Fibroblast of the aortic adventitia (primary cell): ENCODE measurements around the gene TPGS2. TPM values are rescaled to one million over a fixed set of nuclear protein-coding genes. Genes with fewer than 3 reads are reported as not detected.
A peak's percentile ranks its signal among the peaks of the same experiment; 100 is the strongest.
"Not testable (repeated sequence)": the region's sequence is repeated elsewhere in the genome, so short reads cannot be mapped to it uniquely, and the experiment has no call there.

ENCODE experiments used
- DNase-seq: peaks from one replicate; pipeline ENCODE4 v3.0.0-alpha.2; 2010; ENCODE audit warnings: low read depth
- H3K4me3 ChIP-seq: 2 replicates; pipeline ENCODE4 v1.5.1; 2011; ENCODE audit warnings: low read depth, mild to moderate bottlenecking, control low read depth, low read length, moderate library complexity
- total RNA-seq: library from RNA; depleted of rRNA; stranded (reverse); fragments of >200 nt; gene quantifications from 2 replicates; pipeline ENCODE4 v1.2.3, GENCODE V29; 2012; ENCODE audit warnings: low replicate concordance
- TF ChIP-seq, protein P1 (sequence below): IDR thresholded peaks from 2 replicates; pipeline ENCODE4 v1.5.1; 2011; ENCODE audit warnings: mild to moderate bottlenecking, low read length, control low read depth, inconsistent platforms; ENCODE audit not compliant: insufficient read depth

TPGS2 gene
- total RNA-seq, 1 donor: 115 TPM

DNA sequence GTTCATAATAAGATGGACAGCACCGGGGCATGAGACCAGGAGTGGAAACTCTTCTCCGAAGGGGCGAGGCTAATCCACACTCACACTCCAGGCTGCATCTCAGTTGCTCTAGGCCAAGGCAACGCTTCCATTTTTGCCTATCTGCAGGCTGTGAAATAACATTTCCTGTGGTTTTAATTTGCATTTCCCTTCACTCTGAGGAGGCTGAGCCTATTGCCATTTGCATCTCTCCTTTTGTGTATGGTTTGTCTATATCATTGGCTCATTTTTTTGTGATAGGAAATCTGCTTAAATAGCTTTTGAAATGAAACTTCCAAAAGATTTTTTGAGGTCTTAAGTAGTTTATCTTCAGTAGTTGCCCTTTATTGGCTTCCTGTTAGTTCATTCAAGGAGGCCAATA is 57.6 kb downstream of the TPGS2 start:
- DNase-seq: no peak
- H3K4me3 ChIP-seq: no peak overlapping the region
- TF ChIP-seq, protein P1, sequence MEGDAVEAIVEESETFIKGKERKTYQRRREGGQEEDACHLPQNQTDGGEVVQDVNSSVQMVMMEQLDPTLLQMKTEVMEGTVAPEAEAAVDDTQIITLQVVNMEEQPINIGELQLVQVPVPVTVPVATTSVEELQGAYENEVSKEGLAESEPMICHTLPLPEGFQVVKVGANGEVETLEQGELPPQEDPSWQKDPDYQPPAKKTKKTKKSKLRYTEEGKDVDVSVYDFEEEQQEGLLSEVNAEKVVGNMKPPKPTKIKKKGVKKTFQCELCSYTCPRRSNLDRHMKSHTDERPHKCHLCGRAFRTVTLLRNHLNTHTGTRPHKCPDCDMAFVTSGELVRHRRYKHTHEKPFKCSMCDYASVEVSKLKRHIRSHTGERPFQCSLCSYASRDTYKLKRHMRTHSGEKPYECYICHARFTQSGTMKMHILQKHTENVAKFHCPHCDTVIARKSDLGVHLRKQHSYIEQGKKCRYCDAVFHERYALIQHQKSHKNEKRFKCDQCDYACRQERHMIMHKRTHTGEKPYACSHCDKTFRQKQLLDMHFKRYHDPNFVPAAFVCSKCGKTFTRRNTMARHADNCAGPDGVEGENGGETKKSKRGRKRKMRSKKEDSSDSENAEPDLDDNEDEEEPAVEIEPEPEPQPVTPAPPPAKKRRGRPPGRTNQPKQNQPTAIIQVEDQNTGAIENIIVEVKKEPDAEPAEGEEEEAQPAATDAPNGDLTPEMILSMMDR: no peak

DNA sequence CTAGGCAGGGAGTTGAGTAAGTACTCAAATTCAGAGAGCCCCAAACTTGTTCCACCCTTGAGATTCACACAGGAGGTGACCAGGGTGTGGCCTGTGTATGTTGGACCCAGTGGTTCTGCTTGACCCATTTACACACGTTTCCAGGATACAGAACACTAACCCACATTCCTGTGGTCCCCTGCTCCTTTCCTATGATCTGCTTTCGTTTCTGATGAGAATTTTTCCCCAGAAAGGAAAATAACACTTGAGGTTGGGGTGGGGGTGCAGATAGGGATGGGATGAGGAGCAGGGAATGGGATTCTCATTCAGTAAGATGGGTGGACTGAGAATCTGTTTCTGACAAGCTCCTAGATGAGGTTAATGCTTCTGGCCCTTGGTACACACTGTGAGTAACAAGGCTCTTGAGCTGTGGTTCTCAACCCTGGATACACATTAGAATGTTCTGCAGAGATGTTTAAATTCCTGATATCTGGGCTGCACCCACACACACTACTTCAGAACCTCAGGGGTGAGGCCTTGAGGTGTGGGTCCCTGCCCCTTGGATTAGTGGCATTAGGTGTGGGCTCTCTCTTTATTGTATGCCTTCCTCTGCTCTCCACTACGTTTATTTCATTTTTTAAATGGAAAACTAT is 58.4 kb downstream of the TPGS2 start:
- TF ChIP-seq, protein P1: no peak
- peak; percentile 16 for DNase-seq
- H3K4me3 ChIP-seq: no peak overlapping the region

DNA sequence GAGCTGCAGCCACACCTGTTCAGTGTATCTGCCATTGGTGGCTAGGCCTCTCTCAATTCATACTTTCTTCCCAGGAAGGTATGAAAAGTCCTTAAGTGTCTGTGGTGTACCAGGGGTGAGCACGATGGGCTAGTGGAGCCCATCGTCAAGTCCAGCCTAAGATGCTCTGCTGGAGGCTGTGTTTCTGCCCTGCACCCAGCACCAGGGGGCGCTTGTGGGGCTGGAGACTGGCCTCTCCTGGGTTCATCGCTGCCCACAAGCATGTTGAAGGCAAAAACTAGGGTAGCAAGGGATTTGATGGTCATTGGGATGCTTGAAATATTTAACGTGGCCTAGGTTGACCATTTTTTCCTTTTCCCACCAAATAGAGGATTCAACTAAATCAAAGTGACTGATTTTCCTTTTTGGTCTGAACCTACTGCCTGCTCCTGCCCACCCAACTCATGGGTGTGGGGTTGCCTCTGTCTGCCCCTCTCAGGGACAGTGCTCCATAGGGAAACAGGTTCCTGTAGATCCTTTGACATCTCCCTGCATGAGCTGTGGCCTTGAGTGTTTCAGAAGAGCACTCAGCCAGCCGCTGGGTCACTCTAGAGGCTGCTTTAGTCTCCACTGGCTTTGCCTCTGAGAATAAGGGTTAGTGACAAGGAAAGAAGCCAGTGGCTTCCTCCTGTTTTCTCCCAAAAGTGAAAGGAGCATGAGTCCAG is 59.0 kb downstream of the TPGS2 start:
- no peak for DNase-seq
- no peak overlapping the region for H3K4me3 ChIP-seq
- TF ChIP-seq, protein P1: peak; percentile 26

DNA sequence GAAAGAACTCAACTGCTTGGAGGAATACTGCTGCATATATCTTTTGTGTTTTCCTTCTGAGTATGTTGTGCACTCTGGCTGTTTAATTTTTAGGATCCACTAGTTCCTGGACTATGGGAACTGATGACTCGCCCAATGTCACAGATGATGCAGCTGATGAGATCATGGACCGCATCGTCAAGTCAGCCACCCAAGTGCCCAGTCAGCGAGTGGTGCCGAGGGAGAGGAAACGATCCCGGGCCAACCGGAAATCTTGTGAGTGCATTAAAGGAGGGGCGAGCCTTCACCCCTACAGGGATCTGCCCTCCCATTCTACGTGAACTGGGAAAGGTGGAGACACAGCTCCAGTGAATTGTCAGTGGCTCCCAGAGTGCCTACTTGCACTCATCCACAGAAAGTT is 59.6 kb downstream of the TPGS2 start:
- peak; percentile 27 for DNase-seq
- TF ChIP-seq, protein P1: no peak
- H3K4me3 ChIP-seq: no peak overlapping the region

DNA sequence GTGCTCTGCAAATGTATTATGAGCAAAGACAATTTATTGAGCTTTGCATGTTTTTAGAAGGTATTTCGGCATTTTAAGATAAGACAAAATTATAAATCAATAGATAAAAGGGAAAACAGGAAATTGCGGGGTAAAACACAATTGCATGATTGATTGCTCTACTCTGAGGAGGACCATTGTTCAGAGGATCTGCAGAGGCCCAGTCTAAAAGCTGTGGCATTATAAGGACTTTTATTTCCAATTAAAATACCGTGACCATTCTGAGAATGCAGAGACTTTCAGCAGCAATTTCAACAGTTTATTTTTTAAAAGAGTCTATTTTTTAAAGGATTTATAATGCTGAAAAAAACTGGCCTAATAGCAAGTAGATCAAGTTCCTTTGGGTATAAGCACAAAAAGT is 62.0 kb downstream of the TPGS2 start:
- no peak overlapping the region for H3K4me3 ChIP-seq
- TF ChIP-seq, protein P1: no peak
- peak; percentile 28 for DNase-seq

DNA sequence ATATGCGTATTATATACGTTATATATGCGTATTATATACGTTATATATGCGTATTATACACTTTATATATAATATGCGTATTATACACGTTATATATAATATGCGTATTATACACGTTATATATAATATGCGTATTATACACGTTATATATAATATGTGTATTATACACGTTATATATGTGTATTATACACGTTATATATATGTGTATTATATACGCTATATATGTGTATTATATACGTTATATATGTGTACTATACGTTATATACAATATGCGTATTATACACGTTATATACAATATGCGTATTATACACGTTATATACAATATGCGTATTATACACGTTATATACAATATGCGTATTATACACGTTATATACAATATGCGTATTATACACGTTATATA is 65.8 kb downstream of the TPGS2 start:
- not testable (repeated sequence) for H3K4me3 ChIP-seq, DNase-seq

DNA sequence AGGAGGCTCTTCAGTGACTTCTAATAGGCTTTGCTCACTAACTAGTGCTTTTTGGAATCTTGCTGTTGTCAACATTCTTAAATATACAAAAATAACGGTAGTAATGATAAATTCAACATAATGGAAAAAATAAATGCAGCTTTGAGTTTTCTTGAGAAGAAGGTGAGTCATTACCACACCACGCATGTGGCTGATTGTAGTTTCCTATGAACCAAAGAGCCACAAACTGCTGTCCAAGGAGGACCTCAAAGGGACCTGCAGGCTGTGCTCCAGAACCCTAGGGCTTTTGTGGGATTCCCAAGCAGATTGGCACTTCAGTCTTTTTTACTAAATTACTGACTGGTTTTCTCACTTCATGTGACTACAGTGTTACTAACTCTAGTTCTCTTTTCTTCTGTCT is 66.7 kb downstream of the TPGS2 start:
- TF ChIP-seq, protein P1: no peak
- H3K4me3 ChIP-seq: no peak overlapping the region
- DNase-seq: no peak
